HepG2 (cell line): ENCODE data around the gene NRG3. TPM values are rescaled to one million over a fixed set of nuclear protein-coding genes. Genes with fewer than 3 reads are reported as not detected.

Experiments used
- ATAC-seq: fragments of 200-7000 bp; cut with Tn5 transposase; 3 replicates; pipeline ENCODE4 v1.9.1; 2020; ENCODE audit warnings: mild to moderate bottlenecking, moderate library complexity
- BruUV-seq: library from RNA; stranded (reverse); fragments of 400-500 nt; replicated peaks from 2 replicates; lab custom pipeline; 2021; lab: Mats Ljungman, UMichigan
- CTCF ChIA-PET: fragments of 300-600 bp; formaldehyde crosslinking; extraction: SDS; loops from one replicate; lab custom pipeline; 2021; ENCODE audit warnings: low total read pairs, inconsistent platforms, low intra/inter-chr PET ratio; lab: Yijun Ruan, JAX
- POLR2A ChIA-PET: fragments of 350-600 bp; sonication (Branson Sonifier 250); formaldehyde crosslinking; loops from one replicate; lab custom pipeline; 2020; ENCODE audit warnings: antibody characterized with exemption, inconsistent platforms; lab: Yijun Ruan, JAX
- DNase-seq: peaks from one replicate; pipeline ENCODE4 v3.0.0-alpha.2; 2015; ENCODE audit warnings: low spot score
- FAIRE-seq: peaks from 3 replicates; lab custom pipeline; 2011; peaks lifted over from hg19 to GRCh38; lab: Jason Lieb, UNC
- H2AFZ ChIP-seq: one replicate; pipeline ENCODE4 v1.6.1; 2011; ENCODE audit warnings: low read length, inconsistent platforms
- H3K27ac ChIP-seq: fragments of 300-600 bp; 3 replicates; pipeline ENCODE4 v1.8.0; 2011; ENCODE audit warnings: mixed run types, mild to moderate bottlenecking, mixed read lengths, low read length, inconsistent platforms; ENCODE audit not compliant: insufficient read depth; ENCODE audit errors: extremely low read length
- H3K27me3 ChIP-seq, 2 experiments: fragments of 200-600 bp in 1 of 2; 2 replicates in 1 of 2; 3 replicates in 1 of 2; pipeline versions ENCODE4 v1.6.0 to v1.8.0; 2011; ENCODE audit warnings: low read length in 2 of 2, mild to moderate bottlenecking in 2 of 2, moderate library complexity in 2 of 2, inconsistent platforms in 1 of 2; ENCODE audit not compliant: insufficient read depth in 2 of 2, control insufficient read depth in 1 of 2
- H3K36me3 ChIP-seq, 2 experiments: fragments of 200-600 bp in 1 of 2; replicated peaks in 1 of 2; 2 replicates in 1 of 2; 3 replicates in 1 of 2; pipeline versions ENCODE4 v1.5.1 to v1.8.0; 2011; ENCODE audit warnings: low read length in 2 of 2, inconsistent platforms in 1 of 2; ENCODE audit not compliant: insufficient read depth in 2 of 2, control insufficient read depth in 1 of 2
- H3K4me1 ChIP-seq: 2 replicates; pipeline ENCODE4 v1.5.1; 2012; ENCODE audit warnings: low read length, inconsistent platforms; ENCODE audit not compliant: insufficient read depth
- H3K4me2 ChIP-seq: 2 replicates; pipeline ENCODE4 v1.6.0; 2011; ENCODE audit warnings: low read depth, low read length, inconsistent platforms
- H3K4me3 ChIP-seq, 3 experiments: fragments of 200-600 bp in 1 of 3; sonication (generic), shearing (Covaris generic) in 1 of 3; replicated peaks in 1 of 3; 2 replicates each; pipeline ENCODE4 v1.5.1; 2011 to 2016; ENCODE audit warnings: low read length in 3 of 3, inconsistent platforms in 2 of 3, low read depth in 2 of 3, mild to moderate bottlenecking in 2 of 3, control low read depth in 1 of 3, mixed read lengths in 1 of 3; ENCODE audit not compliant: insufficient read depth in 1 of 3
- H3K79me2 ChIP-seq: one replicate; pipeline ENCODE4 v1.6.1; 2011; ENCODE audit warnings: low read length, inconsistent platforms; ENCODE audit not compliant: insufficient read depth
- H3K9ac ChIP-seq: 2 replicates; pipeline ENCODE4 v1.6.0; 2011; ENCODE audit warnings: mild to moderate bottlenecking, low read depth, low read length, inconsistent platforms; ENCODE audit not compliant: insufficient read depth
- H3K9me3 ChIP-seq: 2 replicates; pipeline ENCODE4 v1.5.1; 2012; ENCODE audit warnings: mild to moderate bottlenecking, low read length
- H4K20me1 ChIP-seq: 2 replicates; pipeline ENCODE4 v1.6.0; 2011; ENCODE audit warnings: inconsistent platforms, mild to moderate bottlenecking, low read length, moderate library complexity; ENCODE audit not compliant: insufficient read depth
- ARID4A ChIP-seq: sonication (generic); formaldehyde crosslinking; IDR thresholded peaks from 2 replicates; pipeline ENCODE4 v1.5.0; 2020; ENCODE audit warnings: mild to moderate bottlenecking, missing genetic modification reagents, borderline replicate concordance
- IRF2 ChIP-seq: IDR thresholded peaks from 2 replicates; pipeline ENCODE4 v1.6.1; 2018; ENCODE audit warnings: missing genetic modification reagents, missing compliant biosample characterization
- JUNB ChIP-seq: sonication (generic); formaldehyde crosslinking; IDR thresholded peaks from 2 replicates; pipeline ENCODE4 v1.8.0; 2022; ENCODE audit warnings: missing genetic modification reagents, mild to moderate bottlenecking, borderline replicate concordance
- MED13 ChIP-seq: sonication (generic); formaldehyde crosslinking; IDR thresholded peaks from 2 replicates; pipeline ENCODE4 v1.5.0; 2020; ENCODE audit warnings: missing genetic modification reagents
- SMAD9 ChIP-seq: sonication (generic); formaldehyde crosslinking; IDR thresholded peaks from 2 replicates; pipeline ENCODE4 v1.5.1; 2020; ENCODE audit warnings: mild to moderate bottlenecking, missing genetic modification reagents
- ZNF335 ChIP-seq: sonication (generic); formaldehyde crosslinking; IDR thresholded peaks from 2 replicates; pipeline ENCODE4 v1.4.0; 2020; ENCODE audit warnings: missing genetic modification reagents
- ZNF598 ChIP-seq: sonication (generic); formaldehyde crosslinking; IDR thresholded peaks from 2 replicates; pipeline ENCODE4 v1.5.1; 2020; ENCODE audit warnings: mild to moderate bottlenecking, missing genetic modification reagents, borderline replicate concordance
- ZSCAN31 ChIP-seq: sonication (generic); formaldehyde crosslinking; IDR thresholded peaks from 2 replicates; pipeline ENCODE4 v1.5.0; 2020; ENCODE audit warnings: low read depth, mild to moderate bottlenecking, missing genetic modification reagents
- WGBS: methylation state at CpG from one replicate; pipeline ENCODE4 v1.1.6; 2017; ENCODE audit warnings: low lambda C conversion rate; 5-methylcytosine and 5-hydroxymethylcytosine counted together
- in situ Hi-C: cut with HindIII; loops from 2 replicates; pipeline ENCODE4 v1.10.0; 2017; ENCODE audit warnings: low pct_unique_long_range_greater_than_20kb; ENCODE audit not compliant: extremely low pct_ligation_motif_present
- intact Hi-C: fragments of 100-400 bp; cut with micrococcal nuclease; formaldehyde crosslinking; loops from one replicate; pipeline ENCODE4 v1.10.0; 2022; ENCODE audit not compliant: unreplicated experiment
- polyA plus RNA-seq, 8 experiments: library from polyadenylated mRNA; depleted of rRNA in 3 of 8; stranded (reverse) in 7 of 8; unstranded in 1 of 8; fragments of >200 nt; fragmentation: Illumina TruSeq in 4 of 8; extraction: Trizol in 4 of 8; gene quantifications; 2 replicates each; pipeline versions ENCODE4 v1.2.1 to v1.2.3, GENCODE V29; 2011 to 2016; ENCODE audit warnings: low read depth in 4 of 8, missing spikeins in 1 of 8, mixed read lengths in 1 of 8; ENCODE audit not compliant: insufficient read depth in 1 of 8
- total RNA-seq, 5 experiments: library from RNA; depleted of rRNA; stranded (reverse); fragments of >200 nt; fragmentation: Illumina TruSeq; extraction: Trizol; gene quantifications; 2 replicates each; pipeline ENCODE4 v1.2.3, GENCODE V29; 2016; ENCODE audit warnings: low read depth in 1 of 5
- TF ChIP-seq, protein P1 (sequence below), 2 experiments: fragments of 450-650 bp in 1 of 2; sonication (generic) in 1 of 2; formaldehyde crosslinking in 1 of 2; IDR thresholded peaks; 2 replicates each; pipeline versions ENCODE4 v1.6.1 to v1.8.0; 2016 to 2022; ENCODE audit warnings: antibody characterized with exemption in 1 of 2, mild to moderate bottlenecking in 1 of 2, missing genetic modification reagents in 1 of 2

NRG3 gene
- total and polyA plus RNA-seq, 2 of the 13 experiments (the other 11 are each of a cell fraction or from before 2014, with no cell fraction given) = not detected

DNA sequence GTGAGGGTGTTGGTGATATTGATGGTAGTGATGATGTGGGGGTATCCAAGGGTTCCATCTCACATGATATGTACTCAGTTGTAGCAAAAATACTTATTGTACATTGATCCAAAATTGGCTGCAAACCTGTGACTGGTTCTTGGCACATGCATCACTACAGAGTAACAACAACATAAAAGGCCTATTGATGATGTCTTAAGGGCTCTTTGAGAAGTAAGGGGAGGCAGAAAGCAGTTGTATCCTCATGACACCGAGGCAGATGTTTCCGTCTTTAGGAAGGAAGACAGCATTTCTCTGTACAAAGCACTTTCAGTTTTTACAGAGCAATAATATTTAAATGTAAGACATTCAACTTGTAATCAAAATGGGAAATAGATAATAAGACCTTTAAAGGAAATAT lies 34.5 kb downstream of the NRG3 start:
- no peak overlapping the region for H3K4me2 ChIP-seq
- H3K9ac ChIP-seq = no peak overlapping the region
- no peaks in the 10 kb centered on the region for H4K20me1 ChIP-seq
- BruUV-seq = no TSS peak
- POLR2A ChIA-PET = no interaction called here
- ATAC-seq = no peak
- intact Hi-C loops = no loop called here
- CTCF ChIA-PET = no interaction called here
- in situ Hi-C loops = no loop called here
- H2AFZ ChIP-seq = no peak overlapping the region
- H3K4me1 ChIP-seq = no peaks in the 10 kb centered on the region
- no peak for DNase-seq
- FAIRE-seq = no peak
- WGBS = 18% methylated on average over 2 of the region's 2 CpGs
- H3K27me3 ChIP-seq = no peaks in the 10 kb centered on the region; a peak in 1 of 5 replicates
- no peaks in the 10 kb centered on the region for H3K36me3 ChIP-seq
- no peak overlapping the region for H3K27ac ChIP-seq
- TF ChIP-seq, protein P1, sequence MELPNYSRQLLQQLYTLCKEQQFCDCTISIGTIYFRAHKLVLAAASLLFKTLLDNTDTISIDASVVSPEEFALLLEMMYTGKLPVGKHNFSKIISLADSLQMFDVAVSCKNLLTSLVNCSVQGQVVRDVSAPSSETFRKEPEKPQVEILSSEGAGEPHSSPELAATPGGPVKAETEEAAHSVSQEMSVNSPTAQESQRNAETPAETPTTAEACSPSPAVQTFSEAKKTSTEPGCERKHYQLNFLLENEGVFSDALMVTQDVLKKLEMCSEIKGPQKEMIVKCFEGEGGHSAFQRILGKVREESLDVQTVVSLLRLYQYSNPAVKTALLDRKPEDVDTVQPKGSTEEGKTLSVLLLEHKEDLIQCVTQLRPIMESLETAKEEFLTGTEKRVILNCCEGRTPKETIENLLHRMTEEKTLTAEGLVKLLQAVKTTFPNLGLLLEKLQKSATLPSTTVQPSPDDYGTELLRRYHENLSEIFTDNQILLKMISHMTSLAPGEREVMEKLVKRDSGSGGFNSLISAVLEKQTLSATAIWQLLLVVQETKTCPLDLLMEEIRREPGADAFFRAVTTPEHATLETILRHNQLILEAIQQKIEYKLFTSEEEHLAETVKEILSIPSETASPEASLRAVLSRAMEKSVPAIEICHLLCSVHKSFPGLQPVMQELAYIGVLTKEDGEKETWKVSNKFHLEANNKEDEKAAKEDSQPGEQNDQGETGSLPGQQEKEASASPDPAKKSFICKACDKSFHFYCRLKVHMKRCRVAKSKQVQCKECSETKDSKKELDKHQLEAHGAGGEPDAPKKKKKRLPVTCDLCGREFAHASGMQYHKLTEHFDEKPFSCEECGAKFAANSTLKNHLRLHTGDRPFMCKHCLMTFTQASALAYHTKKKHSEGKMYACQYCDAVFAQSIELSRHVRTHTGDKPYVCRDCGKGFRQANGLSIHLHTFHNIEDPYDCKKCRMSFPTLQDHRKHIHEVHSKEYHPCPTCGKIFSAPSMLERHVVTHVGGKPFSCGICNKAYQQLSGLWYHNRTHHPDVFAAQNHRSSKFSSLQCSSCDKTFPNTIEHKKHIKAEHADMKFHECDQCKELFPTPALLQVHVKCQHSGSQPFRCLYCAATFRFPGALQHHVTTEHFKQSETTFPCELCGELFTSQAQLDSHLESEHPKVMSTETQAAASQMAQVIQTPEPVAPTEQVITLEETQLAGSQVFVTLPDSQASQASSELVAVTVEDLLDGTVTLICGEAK (IDR thresholded peaks at IDR 0.05) = no peak
- TF ChIP-seq, protein P1 (CRISPR knock-in tag; IDR thresholded peaks at IDR 0.05) = no peak
- TF ChIP-seq MED13 (CRISPR knock-in tag) (no peak), IRF2 (CRISPR knock-in tag) (no peak), ARID4A (no peak), JUNB (no peak), ZNF335 (CRISPR knock-in tag) (no peak), ZSCAN31 (CRISPR knock-in tag) (no peak), ZNF598 (CRISPR knock-in tag) (no peak), SMAD9 (CRISPR knock-in tag) (no peak)
- TF ChIP-seq, all 625 proteins: peak for 0
- Histone ChIP-seq H3K4me3 (no peak overlapping the region), H3K79me2 (no peaks in the 10 kb centered on the region), H3K9me3 (peaks cover 48% of the 10 kb centered on the region)
